Measurements from ENCODE around the gene NSUN2.
"Not testable (repeated sequence)": the region's sequence is repeated elsewhere in the genome, so short reads cannot be mapped to it uniquely, and the experiment has no call there.

NSUN2 gene

GRCh38 chr5:6581559-6582426 lies 51.1 kb downstream of the NSUN2 start:
- DNase-seq = no peak

GRCh38 chr5:6581090-6581489 lies 51.8 kb downstream of the NSUN2 start:
- DNase-seq = no peak

DNA sequence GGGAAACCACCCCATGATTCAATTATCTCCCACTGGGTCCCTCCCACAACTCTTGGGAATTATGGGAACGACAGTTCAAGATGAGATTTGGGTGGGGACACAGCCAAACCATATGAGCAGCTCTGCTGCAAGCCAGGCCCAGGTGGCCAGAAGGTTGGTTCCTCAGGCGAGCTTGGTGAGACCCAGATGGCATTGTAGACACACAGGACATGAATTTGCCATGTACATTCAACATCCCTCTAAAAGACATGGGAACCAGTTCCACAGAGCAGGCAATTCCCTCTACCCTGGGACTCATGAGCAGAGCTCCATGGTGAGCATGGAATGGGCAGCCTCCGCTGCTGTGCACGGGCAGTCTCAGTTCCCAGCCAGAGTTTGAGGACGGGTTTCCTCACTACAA lies 53.3 kb downstream of the NSUN2 start:
- DNase-seq = no peak

DNA sequence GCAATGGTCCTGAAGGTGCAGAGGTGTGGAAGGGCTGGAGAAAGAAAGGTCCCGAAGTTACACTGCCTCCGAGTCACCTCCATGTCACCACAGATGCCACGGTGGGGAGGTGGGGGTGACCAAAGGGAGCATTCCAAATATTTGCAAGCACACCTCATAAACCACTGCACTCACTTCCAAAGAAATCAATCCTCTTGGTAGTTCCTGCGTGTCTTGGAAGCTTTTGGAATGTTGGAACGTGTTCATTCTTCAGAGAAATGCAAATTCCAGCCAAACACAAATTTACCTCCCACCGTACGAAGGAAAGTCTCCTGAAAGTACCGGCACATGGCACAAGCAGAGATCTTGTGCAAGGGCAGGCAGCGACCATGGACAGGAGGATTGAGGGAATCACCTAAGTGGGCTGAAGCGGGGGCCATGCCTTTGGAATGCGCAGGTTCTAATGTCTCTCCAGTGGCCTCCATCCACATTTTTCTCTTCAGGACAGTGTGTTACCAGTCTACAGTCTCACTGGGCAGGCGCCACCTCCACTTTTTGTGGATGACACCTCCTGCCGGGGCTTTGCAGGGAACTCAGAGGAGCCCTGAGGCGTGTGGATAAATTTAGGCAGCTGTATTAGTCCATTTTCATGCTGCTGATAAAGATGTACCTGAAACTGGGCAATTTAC lies 54.0 kb downstream of the NSUN2 start:
- DNase-seq = no peak

- no peak for DNase-seq
These were observed 55.9 kb downstream of the NSUN2 start for GRCh38 chr5:6576861-6577501.

DNA sequence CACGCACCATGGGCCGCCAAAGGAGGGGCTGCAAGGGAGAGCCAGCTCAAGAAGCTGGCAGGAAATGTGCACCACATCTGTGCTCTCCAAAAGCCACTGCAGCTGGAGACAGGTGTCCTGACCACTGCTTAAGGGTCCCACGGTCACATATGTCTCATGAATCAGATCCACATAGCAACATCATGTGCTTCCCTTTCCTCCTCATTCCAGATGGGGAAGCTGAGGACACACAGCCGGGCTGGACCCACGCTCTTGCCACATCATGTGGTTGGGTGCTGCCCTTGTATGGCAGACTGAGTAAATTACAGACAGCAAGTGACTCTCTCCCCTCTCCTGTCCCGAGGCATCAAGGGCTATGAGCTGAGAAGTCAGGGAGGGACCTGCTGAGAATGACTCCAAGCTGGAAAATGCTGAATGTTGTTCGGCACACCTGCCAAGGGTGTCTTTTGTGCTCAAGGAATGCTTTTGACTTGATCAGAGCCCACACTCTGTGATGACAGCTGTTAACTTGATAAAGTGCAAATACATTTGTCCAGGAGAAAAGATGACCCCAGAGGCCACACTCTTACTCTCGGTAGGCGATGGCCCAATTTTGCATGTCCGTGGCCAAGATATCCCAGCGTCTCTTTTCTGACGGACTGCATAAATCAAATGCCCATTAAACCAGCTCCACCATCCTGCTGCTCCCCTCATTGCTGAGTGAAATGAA lies 58.2 kb downstream of the NSUN2 start:
- DNase-seq = no peak

DNA sequence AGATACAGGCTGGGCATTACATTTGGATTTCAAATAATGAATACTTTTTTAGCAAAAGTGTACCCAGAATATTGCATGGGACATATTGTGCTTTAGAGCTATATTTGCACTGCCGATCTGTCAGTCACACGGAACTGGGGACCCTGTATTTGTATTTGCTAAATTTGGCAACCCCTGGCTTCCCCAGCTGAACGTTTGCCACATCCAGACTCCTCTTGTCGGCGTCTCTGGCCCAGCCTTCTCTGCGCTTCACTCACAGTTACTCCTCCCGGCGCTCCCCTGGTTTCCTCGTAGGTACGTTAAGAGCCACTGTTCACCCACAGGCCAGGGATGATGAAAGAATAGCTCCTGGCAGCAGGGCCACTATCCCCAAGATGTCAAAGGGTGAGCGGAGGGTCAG lies 58.7 kb downstream of the NSUN2 start:
- no peak for DNase-seq

DNA sequence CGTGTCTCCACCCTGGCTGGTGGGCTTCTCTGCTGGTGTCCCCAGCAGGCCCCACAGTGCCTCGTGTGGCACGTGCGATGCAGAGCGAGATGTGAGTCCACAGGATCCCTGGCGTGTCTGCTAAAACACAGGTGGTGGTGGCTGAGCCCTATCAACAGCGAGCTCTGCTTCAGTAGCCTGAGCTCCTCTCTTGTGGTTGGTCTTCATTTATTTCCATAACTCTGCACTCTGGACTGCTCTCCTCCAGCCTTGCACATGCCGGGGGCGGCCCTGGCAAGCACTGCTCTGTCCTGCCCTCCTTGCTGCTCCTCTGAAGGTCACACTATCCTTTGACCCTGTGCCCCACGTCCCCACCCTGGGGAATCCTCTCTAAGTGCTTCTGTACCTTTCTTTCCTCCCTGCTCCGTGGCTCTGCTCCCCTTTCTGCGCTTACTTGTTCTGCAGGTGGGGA lies 59.2 kb downstream of the NSUN2 start:
- no peak for DNase-seq

DNA sequence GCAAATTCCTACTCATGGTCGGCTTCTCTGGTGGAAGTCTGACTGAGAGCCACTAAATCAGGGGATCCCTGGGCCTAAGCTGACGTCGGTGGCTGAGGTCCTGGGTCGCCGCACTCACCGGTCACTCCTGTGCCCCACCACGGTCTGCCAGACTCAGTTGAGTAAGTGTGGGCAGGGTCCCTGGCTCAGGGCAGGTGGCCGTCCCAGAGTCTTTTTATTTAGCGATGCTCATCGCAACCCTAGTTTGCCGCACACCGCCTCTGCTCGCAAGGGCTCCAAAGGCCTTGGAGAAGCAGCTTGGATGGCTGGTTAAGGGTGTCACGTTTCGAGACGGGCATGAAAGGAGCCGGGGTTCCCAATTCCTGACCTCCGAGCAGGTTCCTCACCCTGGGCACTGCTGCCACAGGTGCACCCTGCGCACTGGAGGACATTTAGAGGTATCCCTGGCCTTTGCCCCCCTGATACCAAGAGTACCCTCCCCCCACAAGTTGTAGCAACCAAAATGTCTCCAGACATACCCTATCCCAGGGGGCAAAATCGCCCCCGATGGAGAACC lies 59.9 kb downstream of the NSUN2 start:
- no peak for DNase-seq

DNA sequence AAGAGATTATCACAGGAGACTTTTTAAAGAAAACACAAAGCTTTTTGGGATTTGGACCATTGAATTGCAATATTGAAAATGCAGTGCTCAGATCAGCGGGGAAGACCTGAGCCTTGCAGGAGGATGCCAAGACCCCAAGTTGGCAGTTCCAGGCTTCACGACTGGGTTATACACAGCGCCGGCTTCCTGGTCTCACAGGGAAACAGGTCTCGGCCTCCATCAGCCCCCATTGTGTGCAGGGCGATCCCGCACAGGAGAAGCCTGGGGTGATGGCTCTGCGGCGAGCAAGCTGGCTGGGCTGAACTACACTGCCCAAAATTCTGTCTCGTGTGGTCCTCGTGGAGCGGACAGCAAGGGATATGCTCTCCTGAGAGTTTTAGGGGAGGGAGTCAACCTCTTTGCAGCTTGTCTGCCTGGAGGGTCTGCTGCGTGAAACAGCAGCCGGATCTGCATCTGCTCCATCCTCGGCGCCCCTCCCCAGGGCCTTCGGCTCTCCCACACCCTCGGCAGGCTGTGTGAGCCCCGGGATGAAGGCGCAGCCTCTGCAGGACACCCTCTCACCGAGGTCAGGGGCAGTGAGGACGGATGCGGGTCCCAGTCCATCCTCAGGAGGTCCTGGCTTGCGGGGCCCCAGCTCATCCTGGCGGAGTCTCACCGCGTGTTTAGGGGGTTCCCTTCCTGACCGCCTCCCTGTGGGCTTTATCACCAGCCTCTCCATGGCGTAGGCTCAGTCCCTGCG lies 60.6 kb downstream of the NSUN2 start:
- no peak for DNase-seq

DNA sequence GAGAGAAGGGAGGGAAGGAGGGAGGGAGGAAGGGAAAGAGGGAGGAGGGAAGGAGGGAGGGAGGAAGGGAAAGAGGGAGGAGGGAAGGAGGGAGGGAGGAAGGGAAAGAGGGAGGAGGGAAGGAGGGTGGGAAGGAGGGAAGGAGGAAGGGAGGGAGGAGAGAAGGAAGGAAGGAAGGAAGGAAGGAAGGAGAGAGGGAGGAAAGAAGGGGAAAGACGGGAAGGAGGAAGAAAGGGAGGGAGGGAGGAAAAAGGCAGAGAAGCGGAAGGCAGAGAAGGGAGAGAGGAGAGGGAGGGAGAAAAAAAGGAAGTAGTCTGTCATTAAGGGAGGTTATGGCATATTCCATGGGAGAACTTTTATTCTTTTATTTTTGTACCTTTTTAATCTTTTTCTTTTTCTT lies 61.2 kb downstream of the NSUN2 start:
- not testable (repeated sequence) for DNase-seq

GRCh38 chr5:6570530-6570929 lies 62.3 kb downstream of the NSUN2 start:
- DNase-seq = no peak

GRCh38 chr5:6568889-6569288 lies 64.0 kb downstream of the NSUN2 start:
- no peak for DNase-seq

- no peak for DNase-seq
These were observed 64.5 kb downstream of the NSUN2 start for GRCh38 chr5:6568383-6568782.

DNA sequence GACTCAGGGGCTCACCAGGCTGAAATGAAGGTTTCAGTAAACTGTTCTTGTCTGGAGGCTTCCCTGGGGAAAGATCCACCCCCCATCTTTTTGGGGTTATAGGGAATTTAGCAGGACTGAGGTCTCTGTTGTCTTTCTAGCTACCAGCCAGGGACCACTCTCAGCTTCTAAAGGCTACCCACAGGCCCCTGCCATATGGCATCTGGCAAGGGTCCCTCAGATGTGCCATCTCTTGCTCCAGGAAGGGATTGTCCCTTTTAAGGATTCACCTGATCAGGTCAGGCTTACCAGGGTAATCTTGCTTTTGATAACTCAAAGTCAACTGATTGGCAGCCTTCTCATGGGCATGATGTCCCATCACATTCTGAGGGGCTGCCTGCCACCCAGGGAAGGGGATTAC lies 65.0 kb downstream of the NSUN2 start:
- DNase-seq = no peak

- DNase-seq = no peak
These were observed 65.8 kb downstream of the NSUN2 start for GRCh38 chr5:6567068-6567467.

GRCh38 chr5:6565492-6565891 lies 67.4 kb downstream of the NSUN2 start:
- no peak for DNase-seq

DNA sequence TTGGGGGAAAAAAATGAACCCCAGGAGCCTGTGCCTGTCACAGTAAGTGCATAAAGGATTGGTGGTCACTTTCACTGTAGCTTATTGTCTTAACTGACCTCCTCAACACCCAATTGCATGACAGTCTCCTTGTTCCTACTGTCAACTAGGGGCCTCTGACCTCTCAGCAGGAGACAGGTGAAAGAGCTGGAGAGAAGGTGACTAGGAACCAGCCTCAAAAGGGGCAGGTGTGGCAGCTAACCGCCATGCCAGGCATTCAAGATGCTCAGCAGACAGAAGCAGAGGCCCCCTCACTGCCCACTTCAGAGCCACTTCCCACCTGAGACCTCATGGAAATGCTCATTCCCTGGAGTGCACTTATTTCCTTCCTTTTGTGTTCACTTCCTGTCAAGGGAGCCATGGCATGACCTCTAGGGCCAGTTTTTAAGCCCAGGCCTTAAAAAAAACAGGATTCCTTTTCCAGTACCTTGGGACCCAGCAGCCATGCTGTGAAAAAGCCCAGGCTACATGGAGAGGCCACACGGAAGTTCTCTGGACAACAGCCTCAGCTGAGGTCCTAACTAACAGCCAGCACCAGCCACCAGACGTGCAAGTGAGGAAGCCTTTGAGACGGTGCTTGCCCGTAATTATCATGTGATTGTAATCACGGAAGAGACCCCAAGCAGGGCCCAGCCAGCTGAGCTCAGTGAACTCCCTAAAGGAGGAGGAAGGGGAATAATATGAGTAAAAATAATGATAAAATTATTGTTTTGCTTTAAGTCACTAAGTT lies 74.9 kb downstream of the NSUN2 start:
- DNase-seq = no peak

DNA sequence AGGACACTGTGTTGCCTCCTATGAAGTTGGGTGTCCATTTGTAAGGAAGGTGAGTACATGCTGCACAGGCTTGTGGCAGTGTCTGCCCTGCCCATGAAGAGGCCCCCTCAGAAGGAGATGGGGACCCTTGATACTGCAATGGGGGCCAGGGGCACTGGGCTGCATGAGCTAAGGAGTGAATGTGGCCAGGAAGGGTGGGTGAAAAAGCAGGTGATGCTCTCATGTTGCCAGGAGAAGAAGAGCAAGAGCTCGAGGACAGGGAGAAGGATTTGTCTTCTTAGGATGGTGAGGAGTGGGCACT lies 76.1 kb downstream of the NSUN2 start:
- DNase-seq = no peak

DNA sequence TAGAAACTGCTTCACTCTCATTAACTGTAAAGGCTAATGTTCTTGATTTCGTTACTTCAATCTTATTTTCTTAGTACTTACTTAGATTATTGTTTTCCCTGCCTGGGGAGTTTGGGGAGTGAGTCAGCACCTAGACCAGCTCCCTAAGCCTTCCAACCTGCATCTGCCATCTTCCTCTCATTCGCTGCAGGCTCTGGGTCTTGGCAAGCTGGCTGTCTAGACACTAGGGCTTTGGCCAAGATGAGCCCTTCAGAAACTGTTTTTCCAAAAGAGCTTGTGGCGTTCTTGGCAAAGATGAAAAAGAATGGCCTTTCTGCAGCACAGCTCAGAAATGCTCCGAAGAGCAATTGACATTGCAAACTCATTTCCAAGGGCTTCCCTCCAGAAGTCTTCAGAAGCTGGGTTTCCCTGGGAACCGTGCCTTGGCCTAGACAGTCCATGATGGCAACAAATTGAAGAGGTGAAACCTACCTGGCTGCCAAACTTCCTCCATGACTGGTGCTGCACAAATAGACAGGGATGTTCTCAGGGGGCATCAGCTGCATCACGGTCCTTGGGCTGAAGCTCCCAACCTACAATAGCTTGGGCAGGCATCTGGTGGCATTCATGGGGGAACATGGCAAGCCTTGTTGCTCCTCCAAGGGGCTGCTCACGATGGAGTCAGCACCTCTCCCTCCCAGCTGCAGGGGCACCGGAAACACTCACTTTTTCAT lies 76.6 kb downstream of the NSUN2 start:
- no peak for DNase-seq

DNA sequence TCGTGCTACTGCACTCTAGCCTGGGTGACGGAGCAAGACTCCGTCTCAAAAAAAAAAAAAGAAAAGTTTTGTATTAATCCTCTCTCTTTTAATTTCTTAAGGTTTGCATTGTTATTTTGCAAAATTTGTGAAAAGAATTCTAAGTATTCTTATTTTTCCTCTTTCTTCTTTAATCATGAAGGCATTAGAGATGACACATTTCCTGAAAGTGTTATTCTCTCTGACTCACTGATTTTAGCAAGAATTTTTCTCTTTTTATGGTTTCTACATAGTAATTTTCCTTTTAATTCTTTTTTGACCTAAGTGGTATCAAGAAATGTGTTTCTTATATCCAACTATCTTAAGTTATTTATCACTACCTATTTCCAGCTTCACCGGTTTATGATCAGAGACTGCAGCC lies 78.0 kb downstream of the NSUN2 start:
- DNase-seq = no peak
